SK-N-SH (cell line): ENCODE measurements around the gene ZBTB16. TPM values are rescaled to one million over a fixed set of nuclear protein-coding genes. Genes with fewer than 3 reads are reported as not detected.

Experiments
- CTCF ChIA-PET: fragments of 300-600, 350-600 bp; formaldehyde crosslinking; extraction: SDS; loops from one replicate; lab custom pipeline; 2021; lab: Yijun Ruan, JAX
- POLR2A ChIA-PET: fragments of 350-600 bp; sonication (Branson Sonifier 250); formaldehyde crosslinking; extraction: SDS; loops from one replicate; lab custom pipeline; 2020; ENCODE audit warnings: antibody characterized with exemption, inconsistent platforms; lab: Yijun Ruan, JAX
- DNase-seq: peaks from one replicate; pipeline ENCODE4 v3.0.0; 2012
- H2AFZ ChIP-seq: fragments of 200-600 bp; sonication (generic); 2 replicates; pipeline ENCODE4 v1.8.1; 2016; ENCODE audit warnings: antibody characterized with exemption, mild to moderate bottlenecking, low read depth
- H3F3A ChIP-seq: fragments of 200-600 bp; sonication (generic); replicated peaks from 2 replicates; pipeline ENCODE3; 2016; ENCODE audit warnings: antibody characterized with exemption, mild to moderate bottlenecking; ENCODE audit not compliant: insufficient read depth
- H3K27ac ChIP-seq, 2 experiments: fragments of 200-500 bp in 1 of 2; fragments of 200-600 bp in 1 of 2; sonication (Bioruptor generic) in 1 of 2; sonication (generic), shearing (Covaris generic) in 1 of 2; 2 replicates each; pipeline versions ENCODE4 v1.5.1 to v1.6.1; 2014 to 2016; ENCODE audit warnings: low read depth in 2 of 2, inconsistent platforms in 1 of 2, low read length in 1 of 2, mild to moderate bottlenecking in 1 of 2, mixed read lengths in 1 of 2
- H3K27me3 ChIP-seq: fragments of 200-600 bp; sonication (generic), shearing (Covaris generic); 2 replicates; pipeline ENCODE4 v1.6.1; 2016; ENCODE audit warnings: mixed run types; ENCODE audit not compliant: insufficient read depth
- H3K36me3 ChIP-seq, 2 experiments: fragments of 200-500 bp in 1 of 2; fragments of 200-600 bp in 1 of 2; sonication (Bioruptor generic) in 1 of 2; sonication (generic) in 1 of 2; replicated peaks in 1 of 2; 2 replicates each; pipeline versions ENCODE3 to v1.5.1; 2014 to 2016; ENCODE audit warnings: low read length in 1 of 2, mild to moderate bottlenecking in 1 of 2; ENCODE audit not compliant: insufficient read depth in 2 of 2, control insufficient read depth in 1 of 2
- H3K4me1 ChIP-seq, 2 experiments: fragments of 200-500 bp in 1 of 2; fragments of 200-600 bp in 1 of 2; sonication (Bioruptor generic) in 1 of 2; sonication (generic), shearing (Covaris generic) in 1 of 2; 2 replicates each; pipeline versions ENCODE4 v1.5.1 to v1.6.1; 2014 to 2016; ENCODE audit warnings: low read depth in 1 of 2, low read length in 1 of 2, mixed run types in 1 of 2; ENCODE audit not compliant: insufficient read depth in 2 of 2, control insufficient read depth in 1 of 2
- H3K4me2 ChIP-seq: fragments of 200-600 bp; sonication (generic), shearing (Covaris generic); 2 replicates; pipeline ENCODE4 v1.6.1; 2017; ENCODE audit warnings: mixed run types
- H3K4me3 ChIP-seq, 2 experiments: fragments of 200-500 bp in 1 of 2; fragments of 200-600 bp in 1 of 2; sonication (Bioruptor generic) in 1 of 2; sonication (generic), shearing (Covaris generic) in 1 of 2; 2 replicates each; pipeline versions ENCODE4 v1.5.1 to v1.8.1; 2014 to 2016; ENCODE audit warnings: low read depth in 2 of 2, inconsistent platforms in 1 of 2, low read length in 1 of 2, mild to moderate bottlenecking in 1 of 2, mixed read lengths in 1 of 2, moderate library complexity in 1 of 2
- H3K79me2 ChIP-seq: fragments of 200-600 bp; sonication (generic); 2 replicates; pipeline ENCODE4 v1.8.1; 2017; ENCODE audit warnings: mild to moderate bottlenecking; ENCODE audit not compliant: insufficient read depth
- H3K9ac ChIP-seq: fragments of 200-600 bp; sonication (generic); 2 replicates; pipeline ENCODE4 v1.6.1; 2017; ENCODE audit warnings: mixed run types
- H3K9me2 ChIP-seq: fragments of 200-600 bp; sonication (generic); 2 replicates; pipeline ENCODE4 v1.6.1; 2017; ENCODE audit warnings: mixed run types
- H3K9me3 ChIP-seq: fragments of 200-600 bp; sonication (generic); 2 replicates; pipeline ENCODE4 v1.6.1; 2017; ENCODE audit warnings: mixed run types, mild to moderate bottlenecking, moderate library complexity
- H4K20me1 ChIP-seq: fragments of 200-600 bp; sonication (generic); 2 replicates; pipeline ENCODE4 v1.6.1; 2017; ENCODE audit warnings: mild to moderate bottlenecking, mixed run types; ENCODE audit not compliant: insufficient read depth
- CTCF ChIP-seq: fragments of 200-600 bp; sonication (generic); IDR thresholded peaks from 2 replicates; pipeline ENCODE4 v1.6.1; 2017; ENCODE audit warnings: antibody characterized with exemption, mild to moderate bottlenecking, moderate library complexity
- GABPA ChIP-seq: IDR thresholded peaks from 2 replicates; pipeline ENCODE4 v1.4.0; 2012; ENCODE audit warnings: low read depth, mild to moderate bottlenecking
- GATA2 ChIP-seq: sonication (generic); formaldehyde crosslinking; IDR thresholded peaks from 2 replicates; pipeline ENCODE4 v1.5.0; 2020; ENCODE audit warnings: mild to moderate bottlenecking, missing genetic modification reagents
- JUND ChIP-seq: IDR thresholded peaks from 2 replicates; pipeline ENCODE4 v1.4.0; 2012
- MAX ChIP-seq: IDR thresholded peaks from 2 replicates; pipeline ENCODE4 v1.4.0; 2012; ENCODE audit warnings: low read depth
- MEF2A ChIP-seq: IDR thresholded peaks from 2 replicates; pipeline ENCODE4 v1.4.0; 2012; ENCODE audit warnings: low read depth, borderline replicate concordance
- NFIC ChIP-seq: IDR thresholded peaks from 2 replicates; pipeline ENCODE4 v1.4.0; 2012; ENCODE audit warnings: borderline replicate concordance
- RAD21 ChIP-seq: IDR thresholded peaks from 2 replicates; pipeline ENCODE4 v1.6.1; 2012; ENCODE audit warnings: mild to moderate bottlenecking, low read length
- SIN3A ChIP-seq: IDR thresholded peaks from 2 replicates; pipeline ENCODE4 v1.6.1; 2012; ENCODE audit warnings: low read depth, mild to moderate bottlenecking, low read length, moderate library complexity, borderline replicate concordance
- TAF1 ChIP-seq: IDR thresholded peaks from 2 replicates; pipeline ENCODE4 v1.6.1; 2012; ENCODE audit warnings: low read depth, mild to moderate bottlenecking, low read length, moderate library complexity, borderline replicate concordance
- TCF12 ChIP-seq: IDR thresholded peaks from 2 replicates; pipeline ENCODE4 v1.4.0; 2012
- TEAD4 ChIP-seq: IDR thresholded peaks from 2 replicates; pipeline ENCODE4 v1.4.0; 2012; ENCODE audit warnings: mild to moderate bottlenecking, borderline replicate concordance; ENCODE audit not compliant: insufficient read depth
- ZBTB33 ChIP-seq: IDR thresholded peaks from 2 replicates; pipeline ENCODE4 v1.4.0; 2012; ENCODE audit warnings: low read depth, borderline replicate concordance
- WGBS: methylation state at CpG from one replicate; pipeline ENCODE4 v1.1.6; 2017; ENCODE audit warnings: low lambda C conversion rate; 5-methylcytosine and 5-hydroxymethylcytosine counted together
- polyA plus RNA-seq, 3 experiments: library from polyadenylated mRNA; depleted of rRNA; stranded (reverse); fragments of >200 nt; gene quantifications; 2 replicates each; pipeline ENCODE4 v1.2.3, GENCODE V29; 2012
- TF ChIP-seq, protein P1 (sequence below): fragments of 150-350 bp; IDR thresholded peaks from 2 replicates; pipeline ENCODE4 v1.6.1; 2017; ENCODE audit warnings: antibody characterized with exemption, low read length, low read depth, borderline replicate concordance
- TF ChIP-seq, protein P2 (sequence below): IDR thresholded peaks from 2 replicates; pipeline ENCODE4 v1.6.1; 2012; ENCODE audit warnings: mild to moderate bottlenecking, low read depth, low read length, moderate library complexity
- TF ChIP-seq, protein P3 (sequence below): fragments of 150-350 bp; IDR thresholded peaks from 2 replicates; pipeline ENCODE4 v1.6.1; 2016; ENCODE audit warnings: mild to moderate bottlenecking, low read depth, low read length

ZBTB16 gene
- polyA plus RNA-seq, 1 of the 3 experiments (the other 2 are of a cell fraction), result not detected

DNA sequence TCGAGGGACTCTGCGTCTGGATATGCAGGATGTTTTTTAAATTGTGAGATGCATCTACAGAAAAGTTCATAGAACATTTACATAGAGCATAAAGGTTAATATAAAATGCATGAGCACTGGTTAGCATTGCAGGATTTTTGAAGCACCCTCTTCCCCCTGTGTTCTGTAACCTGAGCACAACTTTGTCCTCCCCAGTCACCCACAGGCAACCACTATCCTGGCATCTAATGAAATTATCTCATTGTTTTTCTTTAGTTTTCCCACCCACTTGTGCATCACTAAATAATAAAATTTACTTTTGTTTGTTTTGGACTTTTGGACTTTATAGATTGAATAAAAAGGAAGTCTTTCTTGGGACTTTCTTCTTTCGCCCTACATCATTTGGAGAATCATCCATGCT is 226.7 kb downstream of the ZBTB16 start:
- Histone ChIP-seq H3K79me2 (no peaks in the 10 kb centered on the region), H3K4me2 (no peak overlapping the region), H3K9me3 (no peaks in the 10 kb centered on the region), H3K4me1 (peaks cover 5 to 9% of the 10 kb centered on the region in 2 experiments; a peak in 3 of 4 replicates), H3K4me3 (no peak overlapping the region), H2AFZ (no peak overlapping the region), H3K27ac (no peak overlapping the region), H3K9me2 (no peaks in the 10 kb centered on the region), H3K36me3 (no peaks in the 10 kb centered on the region), H3F3A (peaks cover 9% of the 10 kb centered on the region), H4K20me1 (no peaks in the 10 kb centered on the region), H3K27me3 (no peaks in the 10 kb centered on the region), H3K9ac (no peak overlapping the region)
- ChIA-PET CTCF (no interaction called here), POLR2A (no interaction called here)
- TF ChIP-seq GABPA (no peak), GATA2 (CRISPR knock-in tag) (no peak), CTCF (no peak), ZBTB33 (no peak)
- TF ChIP-seq, protein P1, sequence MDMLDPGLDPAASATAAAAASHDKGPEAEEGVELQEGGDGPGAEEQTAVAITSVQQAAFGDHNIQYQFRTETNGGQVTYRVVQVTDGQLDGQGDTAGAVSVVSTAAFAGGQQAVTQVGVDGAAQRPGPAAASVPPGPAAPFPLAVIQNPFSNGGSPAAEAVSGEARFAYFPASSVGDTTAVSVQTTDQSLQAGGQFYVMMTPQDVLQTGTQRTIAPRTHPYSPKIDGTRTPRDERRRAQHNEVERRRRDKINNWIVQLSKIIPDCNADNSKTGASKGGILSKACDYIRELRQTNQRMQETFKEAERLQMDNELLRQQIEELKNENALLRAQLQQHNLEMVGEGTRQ, result no peak
- DNase-seq, result no peak
- 91% methylated on average over 3 of the region's 3 CpGs for WGBS

- no peak overlapping the region for H3K27ac ChIP-seq
- ChIA-PET POLR2A (no interaction called here), CTCF (interaction anchor here (3.5 kb wide), 1 partner anchor 25 kb away, joined by 15 read pairs; no protein-coding TSS in a partner anchor)
- no peak overlapping the region for H3K4me3 ChIP-seq
- no peak for DNase-seq
- no peak overlapping the region for H3K9ac ChIP-seq
- no peak overlapping the region for H3K4me2 ChIP-seq
- 76% methylated on average over 2 of the region's 2 CpGs for WGBS
- peaks cover 5 to 12% of the 10 kb centered on the region in 2 experiments; a peak in 3 of 4 replicates for H3K4me1 ChIP-seq
- H4K20me1 ChIP-seq, result no peaks in the 10 kb centered on the region
- no peak overlapping the region for H2AFZ ChIP-seq
- no peaks in the 10 kb centered on the region for H3K79me2 ChIP-seq
- no peaks in the 10 kb centered on the region for H3K9me3 ChIP-seq
- no peaks in the 10 kb centered on the region for H3K9me2 ChIP-seq
- peaks cover 9% of the 10 kb centered on the region for H3F3A ChIP-seq
- H3K36me3 ChIP-seq, result no peaks in the 10 kb centered on the region
- H3K27me3 ChIP-seq, result no peaks in the 10 kb centered on the region
- TF ChIP-seq, protein P2, sequence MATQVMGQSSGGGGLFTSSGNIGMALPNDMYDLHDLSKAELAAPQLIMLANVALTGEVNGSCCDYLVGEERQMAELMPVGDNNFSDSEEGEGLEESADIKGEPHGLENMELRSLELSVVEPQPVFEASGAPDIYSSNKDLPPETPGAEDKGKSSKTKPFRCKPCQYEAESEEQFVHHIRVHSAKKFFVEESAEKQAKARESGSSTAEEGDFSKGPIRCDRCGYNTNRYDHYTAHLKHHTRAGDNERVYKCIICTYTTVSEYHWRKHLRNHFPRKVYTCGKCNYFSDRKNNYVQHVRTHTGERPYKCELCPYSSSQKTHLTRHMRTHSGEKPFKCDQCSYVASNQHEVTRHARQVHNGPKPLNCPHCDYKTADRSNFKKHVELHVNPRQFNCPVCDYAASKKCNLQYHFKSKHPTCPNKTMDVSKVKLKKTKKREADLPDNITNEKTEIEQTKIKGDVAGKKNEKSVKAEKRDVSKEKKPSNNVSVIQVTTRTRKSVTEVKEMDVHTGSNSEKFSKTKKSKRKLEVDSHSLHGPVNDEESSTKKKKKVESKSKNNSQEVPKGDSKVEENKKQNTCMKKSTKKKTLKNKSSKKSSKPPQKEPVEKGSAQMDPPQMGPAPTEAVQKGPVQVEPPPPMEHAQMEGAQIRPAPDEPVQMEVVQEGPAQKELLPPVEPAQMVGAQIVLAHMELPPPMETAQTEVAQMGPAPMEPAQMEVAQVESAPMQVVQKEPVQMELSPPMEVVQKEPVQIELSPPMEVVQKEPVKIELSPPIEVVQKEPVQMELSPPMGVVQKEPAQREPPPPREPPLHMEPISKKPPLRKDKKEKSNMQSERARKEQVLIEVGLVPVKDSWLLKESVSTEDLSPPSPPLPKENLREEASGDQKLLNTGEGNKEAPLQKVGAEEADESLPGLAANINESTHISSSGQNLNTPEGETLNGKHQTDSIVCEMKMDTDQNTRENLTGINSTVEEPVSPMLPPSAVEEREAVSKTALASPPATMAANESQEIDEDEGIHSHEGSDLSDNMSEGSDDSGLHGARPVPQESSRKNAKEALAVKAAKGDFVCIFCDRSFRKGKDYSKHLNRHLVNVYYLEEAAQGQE, result no peak
- TF ChIP-seq JUND, result no peak
- no peak for TF ChIP-seq RAD21
- TF ChIP-seq TAF1, result no peak
- TF ChIP-seq, protein P3, sequence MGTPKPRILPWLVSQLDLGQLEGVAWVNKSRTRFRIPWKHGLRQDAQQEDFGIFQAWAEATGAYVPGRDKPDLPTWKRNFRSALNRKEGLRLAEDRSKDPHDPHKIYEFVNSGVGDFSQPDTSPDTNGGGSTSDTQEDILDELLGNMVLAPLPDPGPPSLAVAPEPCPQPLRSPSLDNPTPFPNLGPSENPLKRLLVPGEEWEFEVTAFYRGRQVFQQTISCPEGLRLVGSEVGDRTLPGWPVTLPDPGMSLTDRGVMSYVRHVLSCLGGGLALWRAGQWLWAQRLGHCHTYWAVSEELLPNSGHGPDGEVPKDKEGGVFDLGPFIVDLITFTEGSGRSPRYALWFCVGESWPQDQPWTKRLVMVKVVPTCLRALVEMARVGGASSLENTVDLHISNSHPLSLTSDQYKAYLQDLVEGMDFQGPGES, result no peak
- no peak for TF ChIP-seq TCF12
- no peak for TF ChIP-seq SIN3A
- TF ChIP-seq NFIC, result no peak
- TF ChIP-seq TEAD4, result no peak
- TF ChIP-seq MEF2A, result no peak
- no peak for TF ChIP-seq MAX
Measured at GRCh38 chr11:114287154-114287553, 227.6 kb downstream of the ZBTB16 start.
